Embryonic facial prominence (tissue), 1 donor: ENCODE results near the gene KAT5.
"Not testable (repeated sequence)": the region's sequence is repeated elsewhere in the genome, so short reads cannot be mapped to it uniquely, and the experiment has no call there.

Experiments used
- DNase-seq: peaks from one replicate; pipeline ENCODE4 v3.0.0-alpha.2; 2016; ENCODE audit errors: extremely low spot score

KAT5 gene

GRCh38 chr11:65744026-65744698, 32.1 kb downstream of the KAT5 start:
- DNase-seq, result no peak

- no peak for DNase-seq
Measured at GRCh38 chr11:65744699-65745042, 32.6 kb downstream of the KAT5 start.

- no peak for DNase-seq
Measured at GRCh38 chr11:65745049-65745448, 33.0 kb downstream of the KAT5 start.

- DNase-seq, result not testable (repeated sequence)
Measured at GRCh38 chr11:65762169-65762568, 50.1 kb downstream of the KAT5 start.

DNA sequence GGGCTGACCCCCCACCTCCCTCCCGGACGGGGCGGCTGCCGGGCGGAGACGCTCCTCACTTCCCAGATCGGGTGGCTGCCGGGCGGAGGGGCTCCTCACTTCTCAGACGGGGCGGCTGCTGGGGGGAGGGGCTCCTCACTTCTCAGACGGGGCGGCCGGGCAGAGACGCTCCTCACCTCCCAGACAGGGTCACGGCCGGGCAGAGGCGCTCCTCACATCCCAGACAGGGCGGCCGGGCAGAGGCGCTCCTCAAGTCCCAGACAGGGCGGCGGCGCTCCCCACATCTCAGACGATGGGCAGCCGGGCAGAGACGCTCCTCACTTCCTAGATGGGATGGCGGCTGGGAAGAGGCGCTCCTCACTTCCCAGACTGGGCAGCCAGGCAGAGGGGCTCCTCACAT, 50.8 kb downstream of the KAT5 start:
- not testable (repeated sequence) for DNase-seq

DNA sequence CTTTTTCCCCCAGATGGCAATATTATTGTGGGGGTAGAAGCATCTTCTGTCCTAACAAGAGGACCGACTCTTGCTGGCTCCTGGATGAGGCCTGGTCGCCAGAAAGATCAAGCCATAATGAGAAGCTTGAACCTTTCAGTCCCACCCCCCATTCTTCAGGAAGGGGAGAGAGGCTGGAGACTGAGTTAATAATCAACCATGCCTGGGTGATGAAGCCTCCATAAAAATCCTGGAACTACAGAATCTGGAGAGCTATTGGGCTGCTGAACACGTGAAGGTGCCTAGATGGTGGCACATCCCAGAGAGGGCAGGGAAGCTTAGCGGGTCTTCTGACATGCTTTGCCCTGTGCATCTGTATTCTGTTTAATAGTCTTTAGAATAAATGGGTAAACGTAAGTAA, 52.4 kb downstream of the KAT5 start:
- DNase-seq, result no peak

- no peak for DNase-seq
Measured at GRCh38 chr11:65766535-65766934, 54.5 kb downstream of the KAT5 start.

DNA sequence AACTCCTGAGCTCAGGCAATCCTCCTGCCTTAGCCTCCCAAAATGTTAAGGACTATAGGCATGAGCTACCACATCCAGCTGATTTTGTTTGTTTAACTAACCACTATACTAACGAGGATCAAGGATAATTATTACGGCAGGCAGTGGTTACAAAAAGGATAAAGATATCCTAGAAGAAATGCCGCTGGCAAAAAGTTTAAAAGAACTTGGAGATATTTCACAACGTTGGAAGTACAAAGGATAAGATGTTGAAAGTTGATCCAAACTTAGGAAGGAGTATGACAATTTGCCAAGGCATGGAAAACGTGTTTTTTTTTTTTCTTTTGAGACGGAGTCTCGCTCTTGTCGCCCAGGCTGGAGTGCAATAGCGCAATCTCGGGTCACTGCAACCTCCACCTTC, 55.4 kb downstream of the KAT5 start:
- no peak for DNase-seq

DNA sequence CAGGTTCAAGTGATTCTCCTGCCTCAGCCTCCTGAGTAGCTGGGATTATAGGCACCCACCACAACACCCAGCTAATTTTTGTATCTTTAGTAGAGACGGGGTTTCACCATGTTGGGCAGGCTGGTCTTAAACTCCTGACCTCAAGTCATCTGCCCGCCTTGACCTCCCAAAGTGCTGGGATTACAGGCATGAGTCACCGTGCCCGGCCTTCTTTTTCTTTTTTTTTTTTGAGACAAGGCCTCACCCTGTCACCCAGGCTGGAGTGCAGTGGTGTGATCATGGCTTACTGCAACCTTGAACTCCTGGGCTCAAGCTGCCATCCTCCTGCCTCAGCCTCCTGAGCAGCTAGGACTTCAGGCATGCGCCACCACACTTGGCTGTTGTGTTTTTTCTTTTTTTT, 55.8 kb downstream of the KAT5 start:
- not testable (repeated sequence) for DNase-seq
